Measurements from ENCODE around the gene ABCA8. TPM values are rescaled to one million over a fixed set of nuclear protein-coding genes. Genes with fewer than 3 reads are reported as not detected.
"Not testable (repeated sequence)": the region's sequence is repeated elsewhere in the genome, so short reads cannot be mapped to it uniquely, and the experiment has no call there.

ABCA8 gene
- total and polyA plus RNA-seq, 7 experiments from 2014 or later = not detected

DNA sequence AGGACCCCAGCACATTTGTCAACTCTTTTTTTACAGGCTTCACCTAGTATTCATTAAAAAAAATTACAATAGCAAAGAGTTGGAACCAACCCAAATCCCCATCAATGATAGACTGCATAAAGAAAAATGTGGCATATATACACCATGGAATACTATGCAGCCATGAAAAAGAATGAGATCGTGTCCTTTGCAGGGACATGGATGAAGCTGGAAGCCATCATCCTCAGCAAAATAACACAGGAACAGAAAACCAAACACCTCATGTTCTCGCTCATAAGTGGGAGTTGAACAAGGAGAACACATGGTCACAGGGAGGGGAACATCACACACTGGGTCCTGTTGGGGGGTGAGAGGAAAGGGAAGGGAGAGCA lies 11.4 kb downstream of the ABCA8 start:
- H3K4me3 Mint-ChIP-seq; POLR2A ChIA-PET; H3K4me1 Mint-ChIP-seq; H3K36me3 ChIP-seq (ENCODE audit: control insufficient read depth in 2 of 3, insufficient read depth in 3 of 3, low read length in 3 of 3); CTCF ChIA-PET; ATAC-seq; H3K27me3 ChIP-seq (ENCODE audit: control insufficient read depth in 2 of 2, insufficient read depth in 2 of 2, low read length in 2 of 2); H3K4me3 ChIP-seq (ENCODE audit: low read length); intact Hi-C loops (cut with micrococcal nuclease); H3K36me3 Mint-ChIP-seq; H3K9me3 Mint-ChIP-seq; H3K4me1 ChIP-seq (ENCODE audit: control insufficient read depth in 2 of 2, insufficient read depth in 2 of 2, low read length in 2 of 2); H3K9me3 ChIP-seq (ENCODE audit: control insufficient read depth in 2 of 3, low read length in 3 of 3); H3K27ac Mint-ChIP-seq; H3K27ac ChIP-seq (ENCODE audit: low read depth, low read length); DNase-seq: not testable (repeated sequence)
- peaks cover 0 to 11% (median 4%) of the 10 kb centered on the region in 5 donors for H3K27me3 Mint-ChIP-seq

DNA sequence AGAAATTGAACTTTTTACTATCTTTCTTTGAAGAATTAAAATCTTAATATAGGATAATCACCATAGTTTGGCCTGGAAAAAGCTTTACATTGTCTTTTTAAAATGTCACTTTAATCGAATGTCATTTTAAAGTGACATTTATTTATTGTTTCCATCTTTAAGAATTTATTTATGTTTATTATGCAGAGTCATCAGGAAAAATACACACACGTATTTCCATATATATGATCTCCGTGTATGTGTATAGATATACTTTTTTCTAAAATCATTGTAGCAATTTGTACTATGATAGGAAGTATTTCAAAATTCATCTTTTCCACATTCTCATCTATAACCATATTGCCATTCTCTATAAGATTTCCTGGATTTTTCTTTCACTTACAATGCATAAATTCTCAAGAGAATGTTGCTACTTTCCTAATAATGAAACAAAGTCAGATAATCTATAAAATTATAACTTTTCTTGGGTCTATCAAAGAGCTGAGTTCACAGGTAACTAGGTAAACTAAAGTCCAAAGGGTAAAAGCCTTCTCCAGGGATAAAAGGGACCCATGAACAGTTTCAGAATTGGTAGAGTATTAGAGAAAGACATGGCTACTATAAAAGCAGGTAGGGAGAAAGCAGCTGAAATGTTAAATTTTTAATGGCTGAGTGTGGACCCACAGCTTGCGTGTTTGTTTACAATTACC lies 11.9 kb downstream of the ABCA8 start:
- Mint-ChIP-seq H3K4me1 (peaks cover 0 to 4% (median 0%) of the 10 kb centered on the region in 7 donors), H3K36me3 (no peaks in the 10 kb centered on the region), H3K9me3 (peaks cover 0 to 8% (median 0%) of the 10 kb centered on the region in 11 donors), H3K4me3 (no peak overlapping the region), H3K27ac (no peak overlapping the region), H3K27me3 (peaks cover 0 to 10% (median 4%) of the 10 kb centered on the region in 5 donors)
- DNase-seq (no peak), ATAC-seq (no peak)
- Histone ChIP-seq H3K4me3 (ENCODE audit: low read length) (no peak overlapping the region), H3K4me1 (ENCODE audit: control insufficient read depth in 2 of 2, insufficient read depth in 2 of 2, low read length in 2 of 2) (no peaks in the 10 kb centered on the region), H3K9me3 (ENCODE audit: control insufficient read depth in 2 of 3, low read length in 3 of 3) (no peaks in the 10 kb centered on the region), H3K27me3 (ENCODE audit: control insufficient read depth in 2 of 2, insufficient read depth in 2 of 2, low read length in 2 of 2) (no peaks in the 10 kb centered on the region), H3K36me3 (ENCODE audit: control insufficient read depth in 2 of 3, insufficient read depth in 3 of 3, low read length in 3 of 3) (no peaks in the 10 kb centered on the region), H3K27ac (ENCODE audit: low read depth, low read length) (no peak overlapping the region)
- ChIA-PET CTCF (no interaction called here), POLR2A (no interaction called here)
- intact Hi-C loops (cut with micrococcal nuclease) = no loop called here

DNA sequence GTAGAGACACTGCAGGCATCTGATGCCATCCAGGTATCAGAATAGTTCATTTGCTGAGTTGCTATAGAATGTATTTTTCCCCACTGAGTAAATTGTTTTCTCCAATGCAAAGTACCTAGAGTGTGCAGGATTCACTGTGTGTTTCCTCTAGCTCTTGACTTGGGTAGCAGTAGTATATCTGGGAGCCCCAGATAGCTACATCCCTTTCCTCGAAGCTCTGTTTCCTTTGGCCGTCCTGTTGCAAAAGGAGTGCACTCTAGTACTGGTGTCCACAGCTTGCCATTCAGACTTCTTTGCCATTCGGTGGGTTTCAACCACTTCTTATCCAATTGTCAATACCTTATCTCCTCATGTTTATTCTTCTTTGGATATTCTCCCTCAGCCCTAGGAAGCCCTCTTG lies 12.8 kb downstream of the ABCA8 start:
- ATAC-seq = no peak

DNA sequence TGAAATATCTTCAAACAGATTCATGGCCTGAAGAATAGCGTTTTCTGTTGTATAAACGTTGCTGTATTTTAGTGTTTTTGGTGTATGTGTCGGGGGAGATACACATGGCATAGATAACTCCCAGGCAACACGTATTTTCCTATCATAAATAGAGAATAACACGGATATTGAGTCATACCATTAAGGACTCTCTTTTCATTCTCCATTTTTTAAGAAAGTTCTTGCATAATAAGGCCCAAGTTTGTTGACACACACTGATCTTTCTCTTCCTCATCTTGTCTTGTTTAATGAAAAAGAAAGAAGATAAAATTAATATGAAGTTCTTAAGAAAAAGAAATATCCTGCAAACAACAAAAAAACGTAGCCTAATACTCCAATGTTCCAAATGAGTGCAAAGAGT lies 13.4 kb downstream of the ABCA8 start:
- ChIA-PET CTCF (no interaction called here), POLR2A (no interaction called here)
- intact Hi-C loops (cut with micrococcal nuclease) = no loop called here
- DNase-seq (no peak), ATAC-seq (no peak)
- no peak overlapping the region for H3K4me3 ChIP-seq (ENCODE audit: low read length)
- H3K9me3 ChIP-seq (ENCODE audit: control insufficient read depth in 2 of 3, low read length in 3 of 3) = no peaks in the 10 kb centered on the region
- no peak overlapping the region for H3K27ac ChIP-seq (ENCODE audit: low read depth, low read length)
- Mint-ChIP-seq H3K4me1 (peaks cover 0 to 4% (median 0%) of the 10 kb centered on the region in 7 donors), H3K36me3 (no peaks in the 10 kb centered on the region), H3K4me3 (no peak overlapping the region), H3K9me3 (peaks cover 0 to 2% (median 0%) of the 10 kb centered on the region in 11 donors), H3K27ac (no peak overlapping the region), H3K27me3 (peaks cover 0 to 15% (median 7%) of the 10 kb centered on the region in 5 donors)
- no peaks in the 10 kb centered on the region for H3K4me1 ChIP-seq (ENCODE audit: control insufficient read depth in 2 of 2, insufficient read depth in 2 of 2, low read length in 2 of 2)
- H3K27me3 ChIP-seq (ENCODE audit: control insufficient read depth in 2 of 2, insufficient read depth in 2 of 2, low read length in 2 of 2) = no peaks in the 10 kb centered on the region
- H3K36me3 ChIP-seq (ENCODE audit: control insufficient read depth in 2 of 3, insufficient read depth in 3 of 3, low read length in 3 of 3) = no peaks in the 10 kb centered on the region

More for the DNA sequence above, 12.8 kb downstream of the ABCA8 start:
- no peak for DNase-seq
- Histone ChIP-seq H3K36me3 (ENCODE audit: control insufficient read depth in 2 of 3, insufficient read depth in 3 of 3, low read length in 3 of 3) (no peaks in the 10 kb centered on the region), H3K27ac (ENCODE audit: low read depth, low read length) (no peak overlapping the region), H3K4me1 (ENCODE audit: control insufficient read depth in 2 of 2, insufficient read depth in 2 of 2, low read length in 2 of 2) (no peaks in the 10 kb centered on the region), H3K4me3 (ENCODE audit: low read length) (no peak overlapping the region), H3K9me3 (ENCODE audit: control insufficient read depth in 2 of 3, low read length in 3 of 3) (no peaks in the 10 kb centered on the region), H3K27me3 (ENCODE audit: control insufficient read depth in 2 of 2, insufficient read depth in 2 of 2, low read length in 2 of 2) (no peaks in the 10 kb centered on the region)
- Mint-ChIP-seq H3K27me3 (peaks cover 0 to 10% (median 4%) of the 10 kb centered on the region in 5 donors), H3K36me3 (no peaks in the 10 kb centered on the region), H3K4me1 (peaks cover 0 to 4% (median 0%) of the 10 kb centered on the region in 7 donors), H3K27ac (no peak overlapping the region), H3K9me3 (peaks cover 0 to 4% (median 0%) of the 10 kb centered on the region in 11 donors), H3K4me3 (no peak overlapping the region)
- intact Hi-C loops (cut with micrococcal nuclease) = no loop called here
- ChIA-PET CTCF (no interaction called here), POLR2A (no interaction called here)

DNA sequence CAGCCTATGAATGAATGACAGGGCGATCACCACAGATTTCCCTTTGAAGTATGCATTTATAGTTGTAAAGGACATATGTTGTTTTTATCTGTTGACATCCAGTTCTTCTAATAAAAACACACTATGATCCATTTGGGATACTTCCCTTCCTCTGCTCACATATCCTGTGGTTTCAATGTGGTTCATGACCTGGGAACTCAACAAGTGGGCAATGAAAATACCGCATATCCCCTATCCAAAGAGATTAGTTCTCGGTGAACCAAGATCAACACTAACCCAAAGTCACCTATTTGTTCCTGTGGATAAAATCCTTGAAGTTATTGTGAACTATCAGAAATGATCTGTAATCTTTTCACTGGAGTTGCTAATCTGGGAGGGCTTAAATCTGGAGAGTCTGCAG lies 16.0 kb downstream of the ABCA8 start:
- Mint-ChIP-seq H3K4me1 (no peaks in the 10 kb centered on the region), H3K9me3 (peaks cover 0 to 2% (median 0%) of the 10 kb centered on the region in 11 donors), H3K4me3 (no peak overlapping the region), H3K36me3 (no peaks in the 10 kb centered on the region), H3K27ac (no peak overlapping the region), H3K27me3 (peaks cover 0 to 17% (median 8%) of the 10 kb centered on the region in 5 donors)
- H3K27me3 ChIP-seq (ENCODE audit: control insufficient read depth in 2 of 2, insufficient read depth in 2 of 2, low read length in 2 of 2) = no peaks in the 10 kb centered on the region
- no peaks in the 10 kb centered on the region for H3K4me1 ChIP-seq (ENCODE audit: control insufficient read depth in 2 of 2, insufficient read depth in 2 of 2, low read length in 2 of 2)
- ChIA-PET CTCF (no interaction called here), POLR2A (no interaction called here)
- no peak for ATAC-seq
- intact Hi-C loops (cut with micrococcal nuclease) = no loop called here
- no peak overlapping the region for H3K27ac ChIP-seq (ENCODE audit: low read depth, low read length)
- H3K9me3 ChIP-seq (ENCODE audit: control insufficient read depth in 2 of 3, low read length in 3 of 3) = no peaks in the 10 kb centered on the region
- no peaks in the 10 kb centered on the region for H3K36me3 ChIP-seq (ENCODE audit: control insufficient read depth in 2 of 3, insufficient read depth in 3 of 3, low read length in 3 of 3)
- H3K4me3 ChIP-seq (ENCODE audit: low read length) = no peak overlapping the region
- DNase-seq = no peak

DNA sequence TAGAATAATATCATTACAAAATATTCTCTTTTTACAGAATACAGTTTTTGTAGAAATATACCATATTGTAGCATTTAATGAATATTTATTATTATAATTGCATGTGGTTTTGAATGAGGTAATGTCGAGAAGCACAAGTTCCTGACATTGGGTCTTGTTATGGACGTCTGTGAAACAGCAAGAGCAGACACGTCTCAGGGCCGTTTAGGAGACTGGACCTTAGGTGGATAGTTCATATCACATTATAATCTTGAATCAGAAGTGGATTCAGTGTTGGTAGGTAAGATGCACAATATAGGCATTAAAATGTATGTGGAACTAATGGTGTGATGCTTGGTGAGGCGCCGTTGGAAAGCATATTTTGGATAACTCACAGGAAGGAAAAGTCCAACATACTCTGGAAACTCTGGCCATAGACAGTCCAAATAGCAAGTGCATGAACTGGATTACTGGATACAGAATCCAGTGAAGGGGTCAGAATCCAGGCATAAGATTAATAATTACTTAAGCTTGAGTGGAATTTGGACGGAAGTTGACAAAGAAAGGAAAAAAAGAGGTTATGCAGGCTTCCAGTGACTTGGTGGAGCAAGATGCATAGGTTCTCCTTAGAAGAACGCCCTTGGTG lies 17.2 kb downstream of the ABCA8 start:
- Mint-ChIP-seq H3K4me1 (no peaks in the 10 kb centered on the region), H3K27me3 (peaks cover 0 to 17% (median 4%) of the 10 kb centered on the region in 5 donors), H3K4me3 (no peak overlapping the region), H3K9me3 (peaks cover 0 to 2% (median 0%) of the 10 kb centered on the region in 11 donors), H3K36me3 (no peaks in the 10 kb centered on the region), H3K27ac (no peak overlapping the region)
- no peaks in the 10 kb centered on the region for H3K9me3 ChIP-seq (ENCODE audit: control insufficient read depth in 2 of 3, low read length in 3 of 3)
- no peaks in the 10 kb centered on the region for H3K27me3 ChIP-seq (ENCODE audit: control insufficient read depth in 2 of 2, insufficient read depth in 2 of 2, low read length in 2 of 2)
- ATAC-seq = no peak
- DNase-seq = no peak
- H3K27ac ChIP-seq (ENCODE audit: low read depth, low read length) = no peak overlapping the region
- H3K4me3 ChIP-seq (ENCODE audit: low read length) = no peak overlapping the region
- H3K36me3 ChIP-seq (ENCODE audit: control insufficient read depth in 2 of 3, insufficient read depth in 3 of 3, low read length in 3 of 3) = no peaks in the 10 kb centered on the region
- POLR2A ChIA-PET = no interaction called here
- intact Hi-C loops (cut with micrococcal nuclease) = no loop called here
- H3K4me1 ChIP-seq (ENCODE audit: control insufficient read depth in 2 of 2, insufficient read depth in 2 of 2, low read length in 2 of 2) = no peaks in the 10 kb centered on the region
- CTCF ChIA-PET = no interaction called here

DNA sequence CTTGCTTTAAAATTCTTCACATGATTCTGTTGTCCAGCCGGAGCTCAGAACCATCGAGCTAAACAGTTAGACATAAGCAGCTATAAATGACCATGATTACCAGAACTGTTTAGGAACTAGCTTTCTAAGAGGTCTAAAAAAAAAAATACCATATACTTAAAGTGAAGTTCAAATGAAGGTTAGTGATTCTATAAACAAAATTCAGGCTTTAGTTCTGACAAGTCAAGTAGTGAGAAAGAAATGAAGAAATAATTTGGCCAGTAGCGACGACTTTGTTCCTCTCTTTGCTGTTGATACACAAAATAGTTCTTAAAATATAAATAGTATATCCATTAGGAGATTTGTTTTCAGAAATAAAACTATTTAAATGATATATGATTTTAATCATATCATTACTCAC lies 27.7 kb downstream of the ABCA8 start:
- ATAC-seq = no peak
- H3K4me1 ChIP-seq (ENCODE audit: control insufficient read depth in 2 of 2, insufficient read depth in 2 of 2, low read length in 2 of 2) = no peaks in the 10 kb centered on the region

More for the DNA sequence above, 27.7 kb downstream of the ABCA8 start:
- Mint-ChIP-seq H3K9me3 (peaks cover 0 to 2% (median 0%) of the 10 kb centered on the region in 11 donors), H3K27ac (no peak overlapping the region), H3K36me3 (no peaks in the 10 kb centered on the region), H3K27me3 (peaks cover 0 to 10% (median 4%) of the 10 kb centered on the region in 5 donors), H3K4me1 (no peaks in the 10 kb centered on the region), H3K4me3 (no peak overlapping the region)
- Histone ChIP-seq H3K9me3 (ENCODE audit: control insufficient read depth in 2 of 3, low read length in 3 of 3) (no peaks in the 10 kb centered on the region), H3K27me3 (ENCODE audit: control insufficient read depth in 2 of 2, insufficient read depth in 2 of 2, low read length in 2 of 2) (no peaks in the 10 kb centered on the region), H3K36me3 (ENCODE audit: control insufficient read depth in 2 of 3, insufficient read depth in 3 of 3, low read length in 3 of 3) (no peaks in the 10 kb centered on the region), H3K4me3 (ENCODE audit: low read length) (no peak overlapping the region), H3K27ac (ENCODE audit: low read depth, low read length) (no peak overlapping the region)
- POLR2A ChIA-PET = no interaction called here
- intact Hi-C loops (cut with micrococcal nuclease) = no loop called here
- DNase-seq = no peak
- CTCF ChIA-PET = no interaction called here
